ENCODE data around the gene PITX1. TPM values are rescaled to one million over a fixed set of nuclear protein-coding genes. Genes with fewer than 3 reads are reported as not detected.

PITX1 gene
- total RNA-seq, 1 experiment from 2014 or later, result 2.2 TPM

Other genes with a start within 250 kb of the PITX1 start
- gene C5orf24, start 188.3 kb downstream of the PITX1 start, total RNA-seq (2014; rRNA removed), result 46.0 and 60.2 TPM in 2 replicates
- gene TXNDC15, start 159.9 kb downstream of the PITX1 start, total RNA-seq (2014; rRNA removed), result 108 and 126 TPM in 2 replicates
- 5.5 and 9.1 TPM in 2 replicates for gene PCBD2, start 129.1 kb downstream of the PITX1 start, total RNA-seq (2014; rRNA removed)
- gene CATSPER3, start 66.3 kb downstream of the PITX1 start, total RNA-seq (2014; rRNA removed), result 0.11 TPM in 1 of 2 replicates, not detected in the other

Data from LHCN-M2 (cell line).